HL-60 (cell line): Measurements from ENCODE around the gene FBL.

Source experiments
- CTCF ChIP-seq: IDR thresholded peaks from one replicate; pipeline ENCODE4 v1.5.1; 2011; ENCODE audit warnings: low read length, control low read depth, inconsistent platforms; ENCODE audit not compliant: insufficient read depth
- GABPA ChIP-seq: IDR thresholded peaks from 2 replicates; pipeline ENCODE4 v1.6.1; 2012; ENCODE audit warnings: low read depth
- POLR2AphosphoS5 ChIP-seq: IDR thresholded peaks from 2 replicates; pipeline ENCODE4 v1.6.1; 2012; ENCODE audit warnings: low read depth
- REST ChIP-seq: IDR thresholded peaks from 2 replicates; pipeline ENCODE4 v1.6.1; 2012; ENCODE audit warnings: low read depth; ENCODE audit not compliant: insufficient replicate concordance
- SPI1 ChIP-seq: IDR thresholded peaks from 2 replicates; pipeline ENCODE4 v1.6.1; 2012; ENCODE audit warnings: low read depth, mild to moderate bottlenecking, borderline replicate concordance

- TF ChIP-seq CTCF (no peak), REST (no peak), POLR2AphosphoS5 (no peak), GABPA (no peak), SPI1 (no peak)
Observed at GRCh38 chr19:39830847-39831246, 15.3 kb downstream of the FBL start.
